ENCODE data around the gene TIMD4.

The TIMD4 gene

DNA sequence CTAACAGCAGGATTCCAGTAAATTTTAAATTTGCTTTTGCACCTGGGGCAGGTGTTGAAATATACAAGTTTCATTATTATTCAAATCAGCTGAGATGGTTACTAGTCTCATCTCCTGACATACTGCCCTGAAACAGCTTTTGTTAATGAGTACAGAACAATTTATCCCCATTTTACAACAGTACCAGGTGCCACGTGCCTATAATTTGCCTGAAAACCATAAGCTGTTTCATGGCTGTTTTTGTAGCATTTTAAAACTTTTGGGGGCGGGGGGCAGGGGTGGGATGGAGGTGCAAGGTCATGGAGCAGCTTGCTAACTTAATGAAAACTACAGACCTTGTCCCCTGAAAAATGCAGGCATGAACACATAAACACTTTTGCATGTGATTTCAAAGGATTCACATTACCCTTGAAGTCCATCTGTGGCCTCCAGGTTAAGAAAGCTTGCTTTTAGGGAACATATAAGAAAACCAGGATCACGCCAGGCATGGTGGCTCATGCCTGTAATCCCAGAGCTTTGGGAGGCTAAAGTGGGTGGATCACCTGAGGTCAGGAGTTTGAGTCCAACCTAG is 42.1 kb downstream of the TIMD4 start:
- no peak for DNase-seq

DNA sequence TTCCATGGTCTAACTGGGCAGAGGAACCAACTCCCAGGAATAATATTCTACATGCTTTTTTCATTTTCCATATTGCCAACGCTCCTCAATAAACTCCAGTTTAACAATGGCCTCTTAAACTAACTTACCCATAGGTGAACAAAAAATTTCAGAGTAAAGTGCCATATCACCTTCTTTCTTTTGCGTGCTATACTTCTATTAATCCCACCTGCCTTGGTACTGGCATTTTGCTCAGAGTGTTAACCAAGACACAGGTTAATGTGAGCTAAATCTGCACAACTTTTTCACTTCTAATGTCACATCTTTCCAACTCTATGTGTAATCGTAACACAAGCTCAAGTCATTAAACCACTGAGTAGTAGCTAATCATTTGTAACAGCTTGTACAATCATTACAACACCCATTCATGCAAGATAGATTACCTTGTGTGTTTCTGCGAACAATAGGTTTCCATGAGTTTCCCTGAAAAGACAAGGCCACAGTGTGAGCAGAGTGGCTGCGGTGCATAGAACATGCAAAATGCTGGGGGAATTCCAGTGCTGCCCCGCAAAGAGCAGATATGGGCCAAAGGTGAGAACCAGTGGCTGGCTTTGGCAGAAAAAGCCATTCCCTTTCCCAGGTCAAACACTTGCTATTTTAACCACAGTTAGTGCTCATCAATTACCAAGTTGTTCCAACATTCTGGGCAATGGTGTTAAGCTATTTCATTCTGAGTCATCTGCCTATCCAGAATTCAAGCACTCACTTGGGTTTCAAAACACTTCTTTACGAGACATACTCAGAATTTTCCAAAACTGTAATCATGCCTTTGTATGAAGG is 42.8 kb downstream of the TIMD4 start:
- DNase-seq, result no peak

DNA sequence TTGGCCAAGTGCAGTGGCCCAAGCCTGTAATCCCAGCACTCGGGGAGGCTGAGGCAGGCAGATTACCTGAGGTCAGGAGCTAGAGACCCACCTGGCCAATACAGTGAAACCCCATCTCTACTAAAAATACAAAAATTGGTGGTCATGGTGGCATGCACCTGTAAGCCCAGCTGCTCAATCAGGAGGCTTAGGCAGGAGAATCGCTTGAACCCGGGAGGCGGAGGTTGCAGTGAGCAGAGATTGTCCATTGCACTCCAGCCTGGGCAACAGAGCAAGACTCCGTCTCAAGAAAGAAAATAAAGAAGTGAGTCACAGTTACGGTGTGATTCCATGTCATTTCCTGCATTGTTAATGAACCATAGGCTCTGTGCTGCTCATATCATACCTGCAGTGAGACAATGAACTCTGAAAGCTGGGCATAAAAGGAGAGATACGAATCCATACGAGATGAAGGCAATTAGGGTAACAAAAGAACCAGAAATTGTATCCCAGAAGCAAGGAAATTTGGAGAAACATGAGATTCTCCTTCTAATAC is 44.6 kb downstream of the TIMD4 start:
- DNase-seq, result no peak

DNA sequence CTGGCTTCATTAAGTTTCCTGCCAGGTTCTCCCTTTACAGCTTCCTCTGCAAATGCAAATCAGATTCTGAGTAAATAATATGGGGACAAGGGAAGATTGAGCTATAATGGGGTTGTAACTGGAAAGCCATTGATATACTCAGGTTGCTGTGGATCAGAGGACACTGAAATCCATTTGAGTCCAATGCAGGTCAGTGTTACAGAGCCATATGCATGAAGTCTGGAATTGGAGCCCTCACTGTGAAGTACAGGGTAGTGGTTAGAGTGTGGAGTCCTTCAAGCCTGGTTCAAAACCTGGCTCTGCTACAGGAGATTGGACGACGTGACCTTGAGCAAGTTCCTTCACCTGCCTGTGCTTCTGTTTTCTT is 48.7 kb downstream of the TIMD4 start:
- DNase-seq, result peak; percentile 62

DNA sequence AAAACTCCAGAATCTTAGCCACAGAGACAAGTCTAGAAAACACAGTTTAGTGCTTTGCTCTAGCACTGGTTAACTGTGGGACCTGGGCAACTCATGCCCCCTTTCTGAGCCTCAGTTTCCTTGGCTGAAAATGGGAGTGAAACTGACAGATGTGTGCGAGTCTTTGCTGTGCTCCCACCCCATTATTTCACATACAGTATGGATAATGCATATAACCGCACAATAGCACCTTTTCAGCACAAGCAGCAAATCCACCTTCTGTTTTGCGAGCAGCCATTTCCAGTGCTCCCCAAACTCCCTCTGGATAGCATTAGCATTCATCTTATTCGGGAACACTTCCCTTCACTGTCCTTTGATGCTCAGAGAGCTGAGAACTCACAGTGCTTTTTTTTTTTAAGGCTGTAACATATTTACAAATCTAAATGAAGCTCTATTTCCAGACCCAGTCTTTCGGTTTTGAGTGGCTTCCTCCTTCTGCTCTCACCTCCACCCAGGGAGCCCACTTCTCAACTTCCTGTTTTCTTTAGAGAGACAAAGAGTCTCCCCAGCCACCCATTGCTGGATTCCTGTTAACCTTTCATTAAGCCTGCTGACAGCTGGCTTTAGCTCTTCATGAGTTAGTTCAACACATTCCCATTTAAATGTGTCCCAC is 49.2 kb downstream of the TIMD4 start:
- peak; percentile 85 for DNase-seq

DNA sequence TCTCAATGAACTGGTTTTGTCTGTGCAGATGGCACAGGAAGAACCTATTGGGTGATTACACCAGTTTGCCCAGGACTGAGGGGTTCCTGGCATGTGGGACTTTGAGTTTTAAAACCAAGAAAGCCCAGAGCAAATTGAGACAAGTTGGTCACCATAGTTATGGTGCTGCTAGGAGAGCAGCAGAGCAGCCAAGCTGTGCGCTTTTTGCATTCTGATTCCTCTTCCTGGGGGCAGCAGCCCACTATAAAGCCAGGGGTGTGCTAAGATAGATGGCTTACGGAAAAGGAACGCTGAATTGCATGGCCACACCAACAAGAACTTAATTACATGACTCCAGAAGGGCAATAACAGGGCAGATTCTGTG is 49.7 kb downstream of the TIMD4 start:
- DNase-seq, result no peak

DNA sequence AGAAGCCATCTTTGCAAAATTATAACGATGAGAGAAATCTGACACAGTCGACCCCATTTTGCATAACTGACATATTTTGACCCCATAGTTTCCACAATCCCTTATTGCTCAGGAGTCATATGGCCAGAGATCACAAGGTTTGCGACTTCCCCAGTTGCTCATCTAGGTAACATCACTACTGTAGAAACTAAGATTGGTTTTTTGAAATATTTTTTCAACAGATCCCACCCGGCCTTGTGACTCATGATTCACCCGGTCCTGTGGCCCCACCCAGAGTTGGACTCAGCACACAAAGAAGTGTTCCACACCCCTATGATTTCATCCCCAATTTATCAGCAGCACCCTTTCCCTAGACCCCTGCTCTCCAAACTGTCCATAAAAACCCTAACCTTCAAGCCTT is 50.2 kb downstream of the TIMD4 start:
- no peak for DNase-seq

DNA sequence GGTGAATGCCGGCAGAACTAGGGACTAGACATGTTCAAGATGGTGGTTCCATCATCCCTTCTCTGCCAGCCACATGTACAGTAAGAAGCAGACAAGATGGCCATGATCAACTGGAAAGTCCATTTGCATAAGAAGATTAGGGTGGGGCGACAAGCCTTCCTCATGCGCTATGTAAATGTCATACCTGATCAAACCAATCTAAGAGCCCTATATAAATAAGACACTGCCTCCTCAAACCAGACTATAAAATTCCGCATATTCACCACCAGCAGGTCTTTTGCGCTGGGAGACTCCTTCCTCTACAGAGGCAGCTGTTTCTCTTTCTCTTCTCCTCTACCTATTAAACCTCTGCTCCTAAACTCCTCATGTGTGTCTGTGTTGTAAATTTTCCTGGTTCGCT is 53.8 kb downstream of the TIMD4 start:
- no peak for DNase-seq

DNA sequence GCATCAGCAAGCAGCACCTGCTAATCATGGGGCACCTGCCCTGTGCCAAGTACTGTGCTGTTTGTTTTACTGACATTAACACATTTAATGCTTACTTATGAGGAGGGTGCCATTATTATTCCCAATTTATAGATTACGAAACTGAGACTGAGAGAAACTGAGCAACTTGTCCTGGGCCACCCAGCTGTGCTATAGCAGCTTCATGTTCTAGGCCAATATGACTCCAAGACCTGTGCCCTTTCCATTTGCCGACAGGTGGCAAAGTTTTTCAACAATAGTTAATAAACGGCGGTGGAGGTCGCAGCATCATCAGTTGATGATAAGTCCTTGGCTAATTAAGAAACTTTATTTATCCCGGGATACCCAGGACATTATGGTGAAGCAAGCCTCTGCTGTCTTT is 55.4 kb downstream of the TIMD4 start:
- no peak for DNase-seq

DNA sequence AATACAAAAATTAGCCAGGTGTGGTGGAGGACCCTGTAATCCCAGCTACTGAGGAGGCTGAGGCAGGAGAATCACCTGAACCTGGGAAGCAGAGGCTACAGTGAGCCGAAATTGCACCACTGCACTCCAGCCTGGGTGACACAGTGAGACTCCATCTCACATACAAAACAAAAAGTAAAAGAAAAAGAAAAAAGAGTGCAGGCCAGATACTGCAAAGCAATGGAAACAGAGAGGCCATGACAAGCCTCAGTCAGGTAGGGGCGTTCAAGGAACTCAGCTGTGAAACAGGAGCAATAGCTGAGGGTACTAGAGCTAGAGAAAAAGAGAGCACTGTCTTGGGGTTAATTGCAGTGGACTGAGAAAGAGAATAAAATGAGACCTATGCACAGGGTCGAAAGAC is 56.2 kb downstream of the TIMD4 start:
- no peak for DNase-seq

DNA sequence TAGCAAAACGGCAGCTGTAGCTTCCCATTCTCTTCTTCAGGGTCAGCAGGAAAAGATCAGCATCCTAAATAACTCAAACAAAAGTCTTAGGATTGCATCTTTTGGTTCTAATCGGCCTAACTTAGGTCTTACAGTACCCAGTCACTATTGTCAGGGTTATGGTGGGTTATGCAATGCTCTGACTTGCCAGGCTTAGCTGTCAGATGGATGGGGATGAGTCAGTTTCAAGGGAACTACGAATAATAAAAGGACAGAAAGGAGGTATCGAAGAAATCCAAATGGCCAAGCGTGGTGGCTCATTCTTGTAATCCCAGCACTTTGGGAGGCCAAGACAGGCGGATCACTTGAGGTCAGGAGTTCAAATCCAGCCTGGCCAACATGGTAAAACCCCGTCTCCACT is 66.5 kb downstream of the TIMD4 start:
- DNase-seq, result no peak

DNA sequence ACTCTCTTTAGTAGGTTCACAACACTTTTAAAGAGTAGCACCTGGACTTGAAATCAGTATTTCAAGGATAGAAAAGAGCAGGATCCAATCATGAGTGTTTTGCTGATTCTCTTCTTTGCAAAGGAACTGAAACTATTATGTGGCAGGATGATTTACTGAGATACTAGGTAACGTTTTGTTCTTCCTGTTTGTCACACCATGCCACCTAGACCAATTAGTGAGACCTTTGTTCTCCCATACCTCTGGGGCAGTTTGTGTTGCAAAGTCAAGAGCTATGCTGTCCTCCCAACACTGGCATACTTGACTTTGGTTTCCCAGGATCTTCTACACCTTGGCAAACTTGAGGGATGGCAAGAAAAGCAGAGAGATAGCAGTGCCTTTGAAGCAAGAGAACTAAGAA is 69.5 kb downstream of the TIMD4 start:
- DNase-seq, result no peak

DNA sequence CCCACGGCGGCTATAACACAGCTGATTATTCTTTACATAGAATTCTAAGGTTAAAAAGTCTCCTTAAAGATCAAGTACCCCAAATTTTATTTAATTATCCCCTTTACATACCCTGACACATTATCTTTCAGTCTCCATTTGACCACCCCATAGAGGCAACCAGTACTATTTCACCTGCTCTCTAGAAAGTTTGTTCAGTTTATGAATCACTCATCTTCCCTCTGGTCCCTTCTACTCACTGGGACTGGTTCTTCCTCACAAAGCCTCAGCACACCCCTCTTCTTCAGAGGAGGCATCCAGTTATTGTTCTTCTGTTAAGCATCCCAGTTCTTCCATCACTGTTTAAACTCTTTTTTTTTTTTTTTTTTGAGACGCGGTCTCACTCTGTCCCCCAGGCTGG is 70.2 kb downstream of the TIMD4 start:
- DNase-seq, result no peak

DNA sequence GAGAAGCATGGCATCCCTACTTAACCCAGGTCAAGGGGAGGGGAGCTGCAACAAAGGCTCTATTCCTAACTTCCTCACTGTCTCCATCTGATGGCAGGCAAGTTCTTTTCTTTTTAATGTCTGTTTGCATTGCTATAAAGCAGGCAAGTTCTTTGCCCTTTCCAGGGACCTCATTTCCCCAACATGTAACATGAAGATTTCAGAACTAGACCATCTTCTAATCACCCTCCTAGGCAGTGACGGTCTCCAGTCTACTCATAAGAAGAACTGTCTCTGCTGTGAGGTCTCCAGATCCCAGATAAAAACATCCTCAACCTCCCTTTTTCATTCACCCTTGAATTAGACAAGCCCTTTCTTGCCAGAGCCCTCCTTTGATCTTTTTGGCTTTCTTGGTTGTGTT is 70.8 kb downstream of the TIMD4 start:
- no peak for DNase-seq

DNA sequence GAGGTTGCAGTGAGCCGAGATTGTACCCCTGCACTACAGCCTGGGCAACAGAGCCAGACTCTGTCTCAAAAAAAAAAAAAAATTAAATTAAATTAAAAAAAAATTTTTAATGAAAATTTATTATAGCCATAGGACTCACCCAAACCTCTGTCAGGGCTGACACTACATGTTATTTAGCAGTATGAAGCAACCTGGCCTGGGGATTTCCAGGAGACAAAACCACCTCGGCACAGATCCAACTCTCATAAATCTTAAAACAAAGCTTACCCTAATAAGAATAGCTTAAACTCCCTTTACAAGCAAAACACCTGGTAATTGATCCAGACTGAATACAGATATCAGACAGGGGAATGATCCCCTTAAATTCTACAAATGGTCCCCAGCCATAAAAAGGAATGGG is 74.5 kb downstream of the TIMD4 start:
- DNase-seq, result peak; percentile 19

DNA sequence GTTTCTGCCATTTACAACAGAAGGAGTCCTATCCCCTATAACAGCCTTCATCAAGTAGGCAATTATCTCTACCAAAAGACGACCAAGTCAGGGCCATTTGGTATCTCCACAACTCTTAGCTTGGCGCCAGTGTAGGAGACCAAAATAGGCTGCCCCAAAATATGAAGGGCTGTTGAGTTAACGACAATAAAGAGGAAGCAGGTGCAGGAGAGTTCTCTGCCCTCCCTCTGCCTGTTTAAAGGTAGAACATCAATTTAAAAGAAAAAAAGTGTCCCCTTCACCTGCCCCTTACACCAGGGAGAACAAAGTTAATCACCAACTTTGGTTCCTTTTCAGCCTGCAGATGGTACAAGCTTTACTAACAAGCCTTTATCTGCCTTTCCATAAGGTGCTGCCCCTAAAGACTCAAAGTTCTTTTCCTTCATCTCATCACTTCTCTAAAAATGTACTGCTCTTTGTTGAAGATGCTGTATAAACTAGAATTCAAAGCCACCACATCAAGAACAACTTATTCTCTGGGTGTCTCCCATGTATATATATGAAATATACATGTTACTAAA is 79.6 kb downstream of the TIMD4 start:
- DNase-seq, result peak; percentile 52

DNA sequence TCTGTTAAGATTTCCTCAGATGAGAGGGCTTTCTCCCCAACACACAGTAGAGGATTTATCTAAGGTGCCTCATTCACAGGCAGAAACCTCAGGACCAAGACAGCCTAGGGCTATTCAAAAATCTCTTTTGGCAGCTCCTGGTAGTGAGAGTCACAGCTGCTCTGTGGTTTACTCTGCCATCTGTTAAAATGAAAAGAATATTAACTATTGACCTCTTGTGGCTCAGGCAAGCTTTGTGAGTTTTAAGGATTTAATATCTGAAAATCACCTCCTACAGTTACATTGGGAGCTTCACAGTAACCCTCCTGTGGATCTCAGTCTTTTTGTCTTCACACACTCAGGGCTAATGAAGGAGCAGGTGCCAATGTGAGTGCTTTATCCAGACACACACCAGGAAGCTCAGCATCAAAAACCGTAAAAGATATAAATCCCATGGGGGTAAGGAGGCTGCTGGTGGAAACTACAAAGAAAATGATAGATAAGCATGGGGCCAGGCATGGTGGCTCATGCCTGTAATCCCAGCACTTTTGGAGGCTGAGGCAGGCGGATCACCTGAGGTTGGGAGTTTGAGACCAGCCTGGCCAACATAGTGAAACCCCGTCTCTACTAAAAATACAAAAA is 83.3 kb downstream of the TIMD4 start:
- peak; percentile 91 for DNase-seq

DNA sequence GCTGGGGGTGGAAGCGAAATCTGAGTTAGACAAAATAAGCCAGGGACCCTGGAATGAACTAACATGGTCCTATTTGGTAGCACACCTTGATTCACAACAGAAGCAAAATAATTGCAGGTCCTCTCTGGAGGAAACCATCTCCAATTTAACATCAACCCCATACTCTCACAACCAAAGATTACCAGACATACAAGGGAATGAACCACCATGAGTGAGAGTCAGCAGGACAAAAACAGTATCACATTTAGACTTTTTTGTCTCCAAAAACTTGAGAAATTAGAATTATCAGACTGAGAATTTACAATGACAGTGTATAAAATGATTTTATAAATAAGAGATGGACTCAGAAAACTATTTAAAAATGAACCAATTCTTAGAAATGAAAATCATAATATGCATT is 91.8 kb downstream of the TIMD4 start:
- DNase-seq, result no peak

DNA sequence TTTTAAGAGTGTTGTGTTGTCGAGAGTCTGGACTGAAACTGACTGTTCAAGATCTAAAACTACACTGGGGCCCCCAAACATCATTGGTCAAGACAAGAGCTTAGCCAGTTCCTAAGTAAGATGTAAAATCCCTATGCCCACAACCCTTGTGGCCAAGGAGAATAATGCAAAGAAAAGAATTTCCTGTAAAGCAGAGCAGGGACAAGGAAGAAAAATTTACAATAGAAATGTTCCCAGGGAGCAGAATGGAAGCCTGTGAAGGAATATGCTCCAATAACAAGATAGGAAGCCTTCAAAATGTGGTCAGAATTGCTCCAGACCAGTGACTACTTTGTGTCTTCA is 92.6 kb downstream of the TIMD4 start:
- no peak for DNase-seq
